HepG2 (cell line): ENCODE data around the gene SYCE3. TPM values are rescaled to one million over a fixed set of nuclear protein-coding genes. Genes with fewer than 3 reads are reported as not detected.

Source experiments
- ADNP ChIP-seq: sonication (generic); formaldehyde crosslinking; IDR thresholded peaks from 2 replicates; pipeline ENCODE4 v1.4.0; 2020; ENCODE audit warnings: missing genetic modification reagents
- EEA1 ChIP-seq: sonication (generic); formaldehyde crosslinking; IDR thresholded peaks from 2 replicates; pipeline ENCODE4 v1.5.1; 2020; ENCODE audit warnings: mild to moderate bottlenecking, missing genetic modification reagents, borderline replicate concordance
- HOXA3 ChIP-seq: sonication (generic); formaldehyde crosslinking; IDR thresholded peaks from 2 replicates; pipeline ENCODE4 v1.5.0; 2020; ENCODE audit warnings: missing genetic modification reagents
- HOXA7 ChIP-seq: sonication (generic); formaldehyde crosslinking; IDR thresholded peaks from 2 replicates; pipeline ENCODE4 v1.8.1; 2022; ENCODE audit warnings: mild to moderate bottlenecking, missing genetic modification reagents, moderate library complexity
- IRF2 ChIP-seq: IDR thresholded peaks from 2 replicates; pipeline ENCODE4 v1.6.1; 2018; ENCODE audit warnings: missing genetic modification reagents, missing compliant biosample characterization
- KAT8 ChIP-seq: IDR thresholded peaks from 2 replicates; pipeline ENCODE4 v1.6.1; 2016; ENCODE audit warnings: missing genetic modification reagents, missing compliant biosample characterization
- KDM3A ChIP-seq: IDR thresholded peaks from 2 replicates; pipeline ENCODE4 v1.6.1; 2018; ENCODE audit warnings: low read depth, missing compliant biosample characterization
- NCOA1 ChIP-seq: sonication (generic); formaldehyde crosslinking; IDR thresholded peaks from 2 replicates; pipeline ENCODE4 v1.9.0; 2021; ENCODE audit warnings: missing genetic modification reagents
- NPAS2 ChIP-seq: sonication (generic); formaldehyde crosslinking; IDR thresholded peaks from 2 replicates; pipeline ENCODE4 v1.8.0; 2022; ENCODE audit warnings: mild to moderate bottlenecking, missing genetic modification reagents, borderline replicate concordance
- POLR2AphosphoS2 ChIP-seq: IDR thresholded peaks from 2 replicates; pipeline ENCODE4 v1.6.1; 2011; ENCODE audit warnings: low read depth, low read length, improper control_type of control experiment
- REPIN1 ChIP-seq: sonication (generic); formaldehyde crosslinking; IDR thresholded peaks from 2 replicates; pipeline ENCODE4 v1.8.0; 2022; ENCODE audit warnings: missing genetic modification reagents, low read depth, mild to moderate bottlenecking, borderline replicate concordance
- RORA ChIP-seq: sonication (generic); formaldehyde crosslinking; IDR thresholded peaks from 2 replicates; pipeline ENCODE4 v1.5.0; 2020; ENCODE audit warnings: mild to moderate bottlenecking, missing genetic modification reagents, moderate library complexity
- SP4 ChIP-seq: sonication (generic); formaldehyde crosslinking; IDR thresholded peaks from 2 replicates; pipeline ENCODE4 v1.8.1; 2023; ENCODE audit warnings: mild to moderate bottlenecking, missing genetic modification reagents
- SRY ChIP-seq: sonication (generic); formaldehyde crosslinking; IDR thresholded peaks from 2 replicates; pipeline ENCODE4 v1.8.0; 2022; ENCODE audit warnings: mild to moderate bottlenecking, missing genetic modification reagents
- TBX2 ChIP-seq: sonication (generic); formaldehyde crosslinking; IDR thresholded peaks from 2 replicates; pipeline ENCODE4 v1.5.0; 2020; ENCODE audit warnings: missing genetic modification reagents, mild to moderate bottlenecking, borderline replicate concordance
- THAP8 ChIP-seq: sonication (generic); formaldehyde crosslinking; IDR thresholded peaks from 2 replicates; pipeline ENCODE4 v1.5.1; 2020; ENCODE audit warnings: missing genetic modification reagents, mild to moderate bottlenecking, borderline replicate concordance
- YEATS4 ChIP-seq: sonication (generic); formaldehyde crosslinking; IDR thresholded peaks from 2 replicates; pipeline ENCODE4 v1.4.0; 2020; ENCODE audit warnings: missing genetic modification reagents, borderline replicate concordance
- ZBTB3 ChIP-seq: sonication (generic); formaldehyde crosslinking; IDR thresholded peaks from 2 replicates; pipeline ENCODE4 v1.4.0; 2020; ENCODE audit warnings: low read depth, mild to moderate bottlenecking, moderate library complexity, missing genetic modification reagents, borderline replicate concordance
- ZFY ChIP-seq: sonication (generic); formaldehyde crosslinking; IDR thresholded peaks from 2 replicates; pipeline ENCODE4 v1.4.0; 2020; ENCODE audit warnings: missing genetic modification reagents
- ZIK1 ChIP-seq: sonication (generic); formaldehyde crosslinking; IDR thresholded peaks from 2 replicates; pipeline ENCODE4 v1.5.0; 2020; ENCODE audit warnings: mild to moderate bottlenecking, low read depth, missing genetic modification reagents, borderline replicate concordance
- ZNF251 ChIP-seq: sonication (generic); formaldehyde crosslinking; IDR thresholded peaks from 2 replicates; pipeline ENCODE4 v1.9.0; 2021; ENCODE audit warnings: mild to moderate bottlenecking, missing genetic modification reagents
- ZNF441 ChIP-seq: sonication (generic); formaldehyde crosslinking; IDR thresholded peaks from 2 replicates; pipeline ENCODE4 v1.7.0; 2021; ENCODE audit warnings: missing genetic modification reagents, borderline replicate concordance
- ZNF552 ChIP-seq: sonication (generic); formaldehyde crosslinking; IDR thresholded peaks from 2 replicates; pipeline ENCODE4 v1.9.0; 2022; ENCODE audit warnings: missing genetic modification reagents, mild to moderate bottlenecking, borderline replicate concordance
- ZNF703 ChIP-seq: sonication (generic); formaldehyde crosslinking; IDR thresholded peaks from 2 replicates; pipeline ENCODE4 v1.5.1; 2020; ENCODE audit warnings: missing genetic modification reagents, mild to moderate bottlenecking, moderate library complexity, borderline replicate concordance
- ZNF777 ChIP-seq: sonication (generic); formaldehyde crosslinking; IDR thresholded peaks from 2 replicates; pipeline ENCODE4 v1.4.0; 2020; ENCODE audit warnings: missing genetic modification reagents
- polyA plus RNA-seq, 8 experiments: library from polyadenylated mRNA; depleted of rRNA in 3 of 8; stranded (reverse) in 7 of 8; unstranded in 1 of 8; fragments of >200 nt; fragmentation: Illumina TruSeq in 4 of 8; extraction: Trizol in 4 of 8; gene quantifications; 2 replicates each; pipeline versions ENCODE4 v1.2.1 to v1.2.3, GENCODE V29; 2011 to 2016; ENCODE audit warnings: low read depth in 4 of 8, missing spikeins in 1 of 8, mixed read lengths in 1 of 8; ENCODE audit not compliant: insufficient read depth in 1 of 8
- total RNA-seq, 5 experiments: library from RNA; depleted of rRNA; stranded (reverse); fragments of >200 nt; fragmentation: Illumina TruSeq; extraction: Trizol; gene quantifications; 2 replicates each; pipeline ENCODE4 v1.2.3, GENCODE V29; 2016; ENCODE audit warnings: low read depth in 1 of 5
- TF ChIP-seq, protein P1 (sequence below): sonication (generic); formaldehyde crosslinking; IDR thresholded peaks from 2 replicates; pipeline ENCODE4 v1.4.0; 2020; ENCODE audit warnings: missing genetic modification reagents
- TF ChIP-seq, protein P2 (sequence below): sonication (generic); formaldehyde crosslinking; IDR thresholded peaks from 2 replicates; pipeline ENCODE4 v1.9.0; 2021; ENCODE audit warnings: missing genetic modification reagents, borderline replicate concordance

The SYCE3 gene
- total and polyA plus RNA-seq, 2 of the 13 experiments (the other 11 are each of a cell fraction or from before 2014, with no cell fraction given) = not detected

DNA sequence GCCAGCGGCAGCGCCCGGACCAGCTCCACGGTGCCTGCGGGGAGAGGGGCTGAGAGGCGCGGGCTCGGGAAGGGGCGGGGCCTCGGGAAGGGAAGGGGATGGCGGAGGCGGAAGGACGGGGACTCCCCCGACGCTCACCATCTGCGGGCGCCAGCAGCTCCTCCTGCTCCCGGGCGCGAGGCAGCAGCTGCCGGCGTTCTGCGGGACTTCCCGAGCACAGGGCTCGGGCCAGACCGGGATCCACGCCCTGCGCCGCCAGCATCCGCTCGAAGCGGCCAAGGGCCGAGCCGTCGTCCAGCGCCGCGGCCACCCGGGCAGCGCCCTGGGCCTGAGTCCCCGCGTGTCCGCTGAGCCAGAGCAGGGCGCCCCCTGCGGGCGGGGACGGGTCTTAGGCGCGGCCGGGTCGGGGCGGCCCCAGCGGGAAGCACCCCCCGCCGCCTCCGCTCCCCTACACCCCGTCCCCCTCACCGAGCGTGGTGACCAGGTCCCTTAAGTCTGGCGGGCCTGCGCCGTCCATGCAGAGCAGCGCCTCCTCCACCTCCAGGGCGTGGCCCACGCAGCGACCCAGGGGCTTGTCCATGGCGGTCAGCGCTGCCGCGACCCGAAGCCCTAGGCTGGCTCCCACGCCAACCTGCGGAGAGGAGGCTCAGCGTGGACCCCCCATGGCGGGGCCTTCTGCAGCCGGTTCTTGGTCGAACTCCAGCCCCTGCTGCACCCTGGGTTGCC is 36.4 kb downstream of the SYCE3 start (continued):
- no peak for TF ChIP-seq POLR2AphosphoS2
- TF ChIP-seq ZNF777 (CRISPR knock-in tag) = peak; percentile 97
- TF ChIP-seq EEA1 (CRISPR knock-in tag) = no peak
- no peak for TF ChIP-seq NPAS2 (CRISPR knock-in tag)
- peak; percentile 74 for TF ChIP-seq SP4 (CRISPR knock-in tag)
- TF ChIP-seq, protein P1, sequence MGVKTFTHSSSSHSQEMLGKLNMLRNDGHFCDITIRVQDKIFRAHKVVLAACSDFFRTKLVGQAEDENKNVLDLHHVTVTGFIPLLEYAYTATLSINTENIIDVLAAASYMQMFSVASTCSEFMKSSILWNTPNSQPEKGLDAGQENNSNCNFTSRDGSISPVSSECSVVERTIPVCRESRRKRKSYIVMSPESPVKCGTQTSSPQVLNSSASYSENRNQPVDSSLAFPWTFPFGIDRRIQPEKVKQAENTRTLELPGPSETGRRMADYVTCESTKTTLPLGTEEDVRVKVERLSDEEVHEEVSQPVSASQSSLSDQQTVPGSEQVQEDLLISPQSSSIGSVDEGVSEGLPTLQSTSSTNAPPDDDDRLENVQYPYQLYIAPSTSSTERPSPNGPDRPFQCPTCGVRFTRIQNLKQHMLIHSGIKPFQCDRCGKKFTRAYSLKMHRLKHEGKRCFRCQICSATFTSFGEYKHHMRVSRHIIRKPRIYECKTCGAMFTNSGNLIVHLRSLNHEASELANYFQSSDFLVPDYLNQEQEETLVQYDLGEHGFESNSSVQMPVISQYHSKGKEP (CRISPR knock-in tag) = no peak
- no peak for TF ChIP-seq ZBTB3
- TF ChIP-seq KDM3A (CRISPR knock-in tag) = no peak
- no peak for TF ChIP-seq KAT8 (CRISPR knock-in tag)
- peak; percentile 80; the same call in 1 of the 2 replicates for TF ChIP-seq HOXA7 (CRISPR knock-in tag)
- peak; percentile 34; the same call in 1 of the 2 replicates for TF ChIP-seq ZIK1 (CRISPR knock-in tag)
- peak; percentile 74 for TF ChIP-seq ZFY (CRISPR knock-in tag)
- peak; percentile 41; the same call in 1 of the 2 replicates for TF ChIP-seq ADNP (CRISPR knock-in tag)
- TF ChIP-seq NCOA1 = no peak
- TF ChIP-seq SRY = no peak; the same call in none of the 2 replicates
- TF ChIP-seq THAP8 (CRISPR knock-in tag) = no peak
- TF ChIP-seq TBX2 (CRISPR knock-in tag) = no peak
- no peak; the same call in 1 of the 2 replicates for TF ChIP-seq ZNF552
- no peak for TF ChIP-seq ZNF251
- TF ChIP-seq HOXA3 (CRISPR knock-in tag) = peak; percentile 30; the same call in 1 of the 2 replicates
- TF ChIP-seq ZNF441 (CRISPR knock-in tag) = no peak
- TF ChIP-seq YEATS4 (CRISPR knock-in tag) = peak; percentile 55
- TF ChIP-seq IRF2 (CRISPR knock-in tag) = no peak
- TF ChIP-seq RORA (CRISPR knock-in tag) = no peak
- TF ChIP-seq, protein P2, sequence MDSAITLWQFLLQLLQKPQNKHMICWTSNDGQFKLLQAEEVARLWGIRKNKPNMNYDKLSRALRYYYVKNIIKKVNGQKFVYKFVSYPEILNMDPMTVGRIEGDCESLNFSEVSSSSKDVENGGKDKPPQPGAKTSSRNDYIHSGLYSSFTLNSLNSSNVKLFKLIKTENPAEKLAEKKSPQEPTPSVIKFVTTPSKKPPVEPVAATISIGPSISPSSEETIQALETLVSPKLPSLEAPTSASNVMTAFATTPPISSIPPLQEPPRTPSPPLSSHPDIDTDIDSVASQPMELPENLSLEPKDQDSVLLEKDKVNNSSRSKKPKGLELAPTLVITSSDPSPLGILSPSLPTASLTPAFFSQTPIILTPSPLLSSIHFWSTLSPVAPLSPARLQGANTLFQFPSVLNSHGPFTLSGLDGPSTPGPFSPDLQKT = no peak
- 0 out of 2 replicates have a peak, but pooled peaks have one; percentile 52 for TF ChIP-seq REPIN1 (CRISPR knock-in tag)
- no peak for TF ChIP-seq ZNF703 (CRISPR knock-in tag)
